Stimulated activated effector memory CD8-positive, alpha-beta T cell treated with anti-CD3 and anti-CD28 coated beads, Interleukin-12 subunit alpha, Interleukin-12 subunit beta, amount 100 ng/mL, for 72 hours (primary cell): Measurements from ENCODE around the gene GPR153.

ENCODE experiments used
- ATAC-seq: fragments of 150-1000 bp; cut with Tn5 transposase; 2 replicates; pipeline ENCODE4 v1.10.0; 2021
- DNase-seq, 2 donors: peaks; one replicate each; pipeline ENCODE4 v3.0.0; 2021 to 2022; ENCODE audit warnings: low spot score in 2 of 2
- H3K27ac Mint-ChIP-seq: one replicate; pipeline ENCODE4 v1.8.0; 2022; ENCODE audit warnings: mild to moderate bottlenecking, mixed read lengths
- H3K36me3 Mint-ChIP-seq: one replicate; pipeline ENCODE4 v1.8.0; 2022; ENCODE audit warnings: mild to moderate bottlenecking, mixed read lengths
- H3K4me1 Mint-ChIP-seq: one replicate; pipeline ENCODE4 v1.8.0; 2022; ENCODE audit warnings: mixed read lengths
- H3K4me3 Mint-ChIP-seq: one replicate; pipeline ENCODE4 v1.8.0; 2022; ENCODE audit warnings: mild to moderate bottlenecking, mixed read lengths
- H3K9me3 Mint-ChIP-seq: one replicate; pipeline ENCODE4 v1.8.0; 2022; ENCODE audit warnings: mixed read lengths

The GPR153 gene

DNA sequence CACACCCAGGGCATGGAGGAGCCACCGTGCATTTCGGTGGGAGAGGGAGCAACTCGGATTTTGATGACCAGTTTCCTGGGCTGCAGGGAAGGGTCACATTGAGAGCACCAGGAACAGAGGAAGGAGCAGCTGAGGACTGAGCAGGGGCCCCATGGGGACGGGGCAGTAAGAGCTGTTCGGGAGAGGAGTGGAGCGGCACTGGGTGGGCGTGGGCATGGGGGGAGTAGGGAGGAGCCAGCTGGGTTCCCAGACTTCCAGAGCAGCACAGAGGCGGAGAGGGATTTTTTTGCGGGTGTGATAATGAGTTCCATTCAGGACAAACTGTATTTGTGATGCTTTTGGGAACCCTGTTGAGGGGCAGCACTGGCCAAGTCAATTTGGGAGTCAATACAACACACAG is 17.4 kb upstream of the GPR153 start:
- Mint-ChIP-seq H3K9me3 (no peaks in the 10 kb centered on the region), H3K27ac (peak overlapping the region; percentile 68), H3K4me1 (peaks cover 5% of the 10 kb centered on the region), H3K4me3 (no peak overlapping the region), H3K36me3 (no peaks in the 10 kb centered on the region)
- ATAC-seq (no peak), DNase-seq (no peak)

- Mint-ChIP-seq H3K27ac (no peak overlapping the region), H3K36me3 (no peaks in the 10 kb centered on the region), H3K4me1 (peaks cover 5% of the 10 kb centered on the region), H3K9me3 (no peaks in the 10 kb centered on the region), H3K4me3 (no peak overlapping the region)
- DNase-seq (no peak), ATAC-seq (no peak)
These were observed 16.1 kb upstream of the GPR153 start for GRCh38 chr1:6276811-6277555.

DNA sequence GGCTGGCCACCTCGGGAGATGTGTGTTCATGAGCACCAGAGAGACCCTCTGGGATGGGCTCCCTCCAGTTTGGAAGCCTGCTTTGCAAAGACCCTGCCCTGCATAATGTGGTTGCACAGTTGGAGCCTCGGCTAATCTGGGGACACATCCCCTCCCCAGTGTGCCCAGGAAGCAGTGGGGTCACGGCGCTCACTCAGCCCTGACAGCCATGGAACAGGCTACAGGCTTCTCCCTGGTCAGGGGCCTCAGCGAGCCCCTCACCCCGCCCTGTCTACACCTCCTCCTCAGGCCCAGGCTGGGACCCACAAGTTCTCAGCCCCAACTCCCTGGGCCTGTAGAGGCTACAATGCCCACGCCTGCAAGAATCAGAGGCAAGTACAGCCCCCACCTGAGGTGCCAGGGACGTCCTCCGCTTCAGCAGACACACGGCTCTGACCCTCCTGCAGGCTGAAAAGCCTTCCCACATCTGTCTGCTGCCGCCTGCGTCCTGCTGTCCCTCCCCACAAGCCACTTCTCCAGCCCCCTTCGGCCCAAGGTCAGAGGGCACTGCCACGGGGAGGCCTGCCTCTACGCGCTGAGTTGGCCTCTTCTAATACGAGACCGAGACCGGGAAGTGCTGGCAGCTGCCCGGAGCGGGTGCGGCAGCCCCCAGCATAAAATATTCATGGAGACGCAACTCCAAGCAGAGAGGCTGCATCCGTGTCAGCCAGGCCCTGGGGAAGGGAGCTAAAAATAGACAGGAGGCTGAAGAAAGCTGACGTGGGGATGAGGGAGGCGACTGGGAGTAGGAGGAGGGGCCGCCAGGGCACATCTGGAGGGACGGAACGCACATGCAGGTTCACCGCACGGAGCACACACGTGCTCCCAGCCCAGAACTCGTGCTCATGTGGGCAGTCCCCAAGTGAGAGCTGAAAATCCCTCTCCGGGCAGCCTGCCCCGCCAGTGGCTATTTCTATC is 15.2 kb upstream of the GPR153 start:
- H3K36me3 Mint-ChIP-seq, result no peaks in the 10 kb centered on the region
- no peak overlapping the region for H3K4me3 Mint-ChIP-seq
- no peaks in the 10 kb centered on the region for H3K9me3 Mint-ChIP-seq
- ATAC-seq (no peak), DNase-seq (no peak)
- peaks cover 5% of the 10 kb centered on the region for H3K4me1 Mint-ChIP-seq
- H3K27ac Mint-ChIP-seq, result peak overlapping the region; percentile 58

DNA sequence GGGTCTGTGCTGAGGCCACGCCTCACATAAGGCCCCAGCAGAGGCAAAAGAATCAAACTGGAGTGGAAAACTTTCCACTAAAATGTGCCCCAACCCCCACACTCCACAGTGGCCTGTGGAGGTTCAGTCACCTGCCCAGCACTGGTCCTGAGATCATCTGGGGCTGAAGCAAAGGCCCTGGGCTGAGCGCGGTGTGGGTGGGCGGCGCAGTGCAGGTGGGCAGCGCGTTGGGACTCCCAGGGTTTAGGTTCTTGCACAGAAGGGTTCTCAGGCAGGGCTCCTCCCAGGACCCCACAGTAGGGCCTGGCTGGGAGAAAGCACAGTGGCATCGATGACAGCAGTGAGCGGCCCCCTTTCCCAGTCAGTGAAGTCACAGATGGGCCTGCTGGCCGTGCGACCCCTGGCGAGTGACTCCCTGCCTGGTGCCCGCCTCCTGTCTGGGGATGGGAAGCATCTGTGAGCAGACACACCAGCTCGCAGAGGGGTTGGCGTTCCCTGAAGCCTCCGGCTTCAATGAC is 13.8 kb upstream of the GPR153 start:
- Mint-ChIP-seq H3K4me3 (no peak overlapping the region), H3K27ac (no peak overlapping the region), H3K36me3 (no peaks in the 10 kb centered on the region), H3K4me1 (peaks cover 5% of the 10 kb centered on the region), H3K9me3 (no peaks in the 10 kb centered on the region)
- ATAC-seq, result no peak
- no peak for DNase-seq

DNA sequence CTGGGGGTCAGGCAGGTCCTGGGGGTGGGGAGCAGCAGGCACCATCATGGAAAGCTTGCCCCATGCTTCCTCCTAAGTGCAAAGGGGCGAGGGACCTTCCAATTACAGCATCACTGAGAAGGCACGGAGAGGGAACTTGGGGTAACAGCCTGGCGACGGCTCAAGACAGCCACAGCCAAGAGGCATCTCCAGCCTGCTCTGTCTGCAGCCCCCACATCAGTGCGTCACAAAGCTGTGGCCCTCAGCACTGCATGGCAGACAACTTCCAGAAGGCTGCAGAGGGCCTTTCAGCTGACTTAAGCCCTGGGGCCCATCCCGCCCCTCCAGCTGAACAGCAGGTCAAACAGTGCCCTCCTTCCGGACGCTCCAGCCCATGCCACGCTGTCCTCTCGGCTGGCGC is 13.2 kb upstream of the GPR153 start:
- H3K36me3 Mint-ChIP-seq, result no peaks in the 10 kb centered on the region
- ATAC-seq, result no peak
- H3K27ac Mint-ChIP-seq, result no peak overlapping the region
- H3K9me3 Mint-ChIP-seq, result no peaks in the 10 kb centered on the region
- DNase-seq, result no peak
- H3K4me1 Mint-ChIP-seq, result peaks cover 5% of the 10 kb centered on the region
- no peak overlapping the region for H3K4me3 Mint-ChIP-seq

- no peaks in the 10 kb centered on the region for H3K9me3 Mint-ChIP-seq
- no peak overlapping the region for H3K27ac Mint-ChIP-seq
- ATAC-seq, result no peak
- H3K4me3 Mint-ChIP-seq, result no peak overlapping the region
- H3K4me1 Mint-ChIP-seq, result peaks cover under 1% of the 10 kb centered on the region
- no peaks in the 10 kb centered on the region for H3K36me3 Mint-ChIP-seq
- DNase-seq, result no peak
These were observed 12.5 kb upstream of the GPR153 start for GRCh38 chr1:6273380-6273891.

GRCh38 chr1:6272868-6273267 is 12.0 kb upstream of the GPR153 start:
- no peaks in the 10 kb centered on the region for H3K36me3 Mint-ChIP-seq
- H3K9me3 Mint-ChIP-seq, result no peaks in the 10 kb centered on the region
- ATAC-seq (no peak), DNase-seq (no peak)
- no peaks in the 10 kb centered on the region for H3K4me1 Mint-ChIP-seq
- no peak overlapping the region for H3K4me3 Mint-ChIP-seq
- H3K27ac Mint-ChIP-seq, result peak overlapping the region; percentile 23

DNA sequence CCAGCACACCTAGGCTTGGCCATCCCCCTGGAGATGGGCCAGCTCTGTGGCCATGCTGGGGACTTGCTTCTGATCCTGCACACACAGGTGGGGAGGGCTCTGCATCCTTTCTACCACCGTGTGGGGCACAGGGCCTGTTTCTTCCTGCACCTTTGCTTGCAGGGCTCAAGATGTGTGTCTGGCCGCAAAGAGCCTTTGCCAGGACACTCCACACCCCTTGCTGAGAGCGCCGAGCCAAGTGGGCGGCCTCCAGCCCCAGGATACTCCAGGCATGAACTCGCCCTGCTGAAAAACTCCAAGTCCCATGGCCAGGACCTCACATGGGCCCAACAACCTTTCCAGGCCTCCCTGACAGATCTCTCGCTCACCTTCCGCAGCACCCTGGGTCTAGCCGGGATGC is 11.6 kb upstream of the GPR153 start:
- H3K27ac Mint-ChIP-seq, result peak overlapping the region; percentile 23
- H3K4me3 Mint-ChIP-seq, result no peak overlapping the region
- H3K36me3 Mint-ChIP-seq, result no peaks in the 10 kb centered on the region
- H3K9me3 Mint-ChIP-seq, result no peaks in the 10 kb centered on the region
- no peaks in the 10 kb centered on the region for H3K4me1 Mint-ChIP-seq
- no peak for ATAC-seq
- no peak for DNase-seq

- H3K36me3 Mint-ChIP-seq, result no peaks in the 10 kb centered on the region
- H3K27ac Mint-ChIP-seq, result no peak overlapping the region
- DNase-seq (no peak), ATAC-seq (no peak)
- H3K9me3 Mint-ChIP-seq, result no peaks in the 10 kb centered on the region
- no peak overlapping the region for H3K4me3 Mint-ChIP-seq
- H3K4me1 Mint-ChIP-seq, result no peaks in the 10 kb centered on the region
These were observed 10.7 kb upstream of the GPR153 start for GRCh38 chr1:6271554-6271953.

- no peak overlapping the region for H3K4me3 Mint-ChIP-seq
- no peak overlapping the region for H3K27ac Mint-ChIP-seq
- H3K4me1 Mint-ChIP-seq, result no peaks in the 10 kb centered on the region
- no peak for ATAC-seq
- no peaks in the 10 kb centered on the region for H3K9me3 Mint-ChIP-seq
- no peak for DNase-seq
- no peaks in the 10 kb centered on the region for H3K36me3 Mint-ChIP-seq
These were observed 10.1 kb upstream of the GPR153 start for GRCh38 chr1:6271006-6271405.

- ATAC-seq, result no peak
- Mint-ChIP-seq H3K27ac (no peak overlapping the region), H3K9me3 (no peaks in the 10 kb centered on the region), H3K4me3 (no peak overlapping the region), H3K4me1 (no peaks in the 10 kb centered on the region), H3K36me3 (no peaks in the 10 kb centered on the region)
- DNase-seq, result no peak
These were observed 9.5 kb upstream of the GPR153 start for GRCh38 chr1:6270401-6270800.

DNA sequence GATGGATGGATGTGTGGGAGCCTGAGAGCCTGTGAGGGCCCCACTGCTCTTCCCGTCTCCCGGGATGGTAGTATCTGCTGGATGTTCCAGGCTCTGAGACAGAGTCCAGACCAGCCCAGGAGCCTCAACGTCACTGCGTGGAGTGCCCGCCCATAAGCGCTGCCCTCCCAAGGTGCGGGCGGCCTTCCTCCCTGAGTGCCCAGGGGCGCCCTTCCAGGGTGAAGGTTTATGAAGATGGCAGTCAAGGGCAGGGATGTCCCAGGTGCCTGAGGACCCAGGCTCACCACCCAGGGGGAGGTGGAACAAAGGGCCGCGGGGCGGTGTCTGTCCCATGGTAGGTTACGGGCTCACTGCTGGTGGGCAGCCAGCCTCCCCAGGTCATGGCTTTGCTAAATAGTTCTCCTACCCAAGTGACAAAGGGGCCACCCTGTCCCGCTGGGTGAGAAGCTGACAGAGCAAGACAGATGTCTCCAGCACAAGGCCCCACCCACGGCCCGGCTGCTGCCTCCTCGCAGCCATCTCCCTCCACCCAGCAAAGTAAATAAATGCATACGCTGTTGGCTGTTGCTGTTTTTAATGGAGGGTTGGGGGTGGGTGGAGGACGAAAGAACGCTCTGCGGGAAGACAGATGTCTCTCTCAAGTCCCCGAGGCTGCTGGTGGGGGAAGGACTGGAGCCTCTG is 9.0 kb upstream of the GPR153 start:
- H3K36me3 Mint-ChIP-seq, result no peaks in the 10 kb centered on the region
- no peak overlapping the region for H3K4me3 Mint-ChIP-seq
- H3K9me3 Mint-ChIP-seq, result no peaks in the 10 kb centered on the region
- H3K4me1 Mint-ChIP-seq, result no peaks in the 10 kb centered on the region
- DNase-seq, result no peak
- H3K27ac Mint-ChIP-seq, result no peak overlapping the region
- no peak for ATAC-seq

DNA sequence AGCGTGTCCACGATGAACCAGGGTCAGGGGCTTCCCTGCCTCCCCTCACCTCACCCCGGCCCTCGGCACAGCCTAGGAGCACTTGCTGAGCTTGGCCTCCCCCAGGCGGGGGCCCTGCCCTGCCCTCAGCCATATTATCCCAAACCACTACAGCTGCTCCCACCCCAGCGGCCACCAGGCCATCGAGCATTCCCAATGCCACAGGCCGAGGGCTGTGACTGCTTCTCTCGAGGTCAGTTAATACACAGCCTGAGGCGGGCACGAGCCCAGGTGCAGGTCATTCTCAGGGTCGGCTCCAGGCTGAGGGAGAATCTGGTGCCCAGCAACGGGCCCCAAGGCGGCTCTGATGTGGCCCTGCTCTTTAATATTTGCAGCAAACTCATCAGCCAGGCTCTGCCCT is 8.4 kb upstream of the GPR153 start:
- no peak for DNase-seq
- H3K9me3 Mint-ChIP-seq, result no peaks in the 10 kb centered on the region
- no peak overlapping the region for H3K27ac Mint-ChIP-seq
- no peak for ATAC-seq
- no peaks in the 10 kb centered on the region for H3K36me3 Mint-ChIP-seq
- no peaks in the 10 kb centered on the region for H3K4me1 Mint-ChIP-seq
- H3K4me3 Mint-ChIP-seq, result no peak overlapping the region

DNA sequence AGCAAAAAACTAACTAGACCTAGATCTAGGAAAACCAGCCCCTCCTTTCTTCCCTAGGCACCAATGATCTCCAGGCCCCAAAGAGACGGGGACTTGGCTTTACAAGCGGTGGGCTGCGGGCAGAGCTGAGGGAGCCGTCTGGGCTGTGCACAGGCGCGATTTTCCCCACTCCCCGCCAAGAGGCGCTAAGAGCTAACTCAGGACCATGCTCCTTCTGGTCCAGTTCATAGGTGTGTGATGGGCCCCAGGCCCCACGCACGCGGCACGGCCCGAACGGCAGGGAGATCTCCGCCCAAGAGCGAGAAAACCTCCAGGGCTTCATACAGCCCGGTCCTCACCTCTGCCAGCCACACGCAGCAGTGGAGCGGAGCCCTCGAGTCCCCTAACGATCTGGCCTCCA is 7.5 kb upstream of the GPR153 start:
- H3K27ac Mint-ChIP-seq, result no peak overlapping the region
- no peak for ATAC-seq
- no peaks in the 10 kb centered on the region for H3K36me3 Mint-ChIP-seq

GRCh38 chr1:6267686-6268322 is 6.9 kb upstream of the GPR153 start:
- Mint-ChIP-seq H3K36me3 (no peaks in the 10 kb centered on the region), H3K4me1 (no peaks in the 10 kb centered on the region), H3K9me3 (no peaks in the 10 kb centered on the region), H3K27ac (no peak overlapping the region), H3K4me3 (no peak overlapping the region)
- no peak for DNase-seq
- no peak for ATAC-seq

More for the DNA sequence above, 7.5 kb upstream of the GPR153 start:
- Mint-ChIP-seq H3K4me1 (no peaks in the 10 kb centered on the region), H3K9me3 (no peaks in the 10 kb centered on the region), H3K4me3 (no peak overlapping the region)
- no peak for DNase-seq
